Endothelial cell (in vitro differentiated cells): Measurements from ENCODE around the gene EXOC8. TPM values are rescaled to one million over a fixed set of nuclear protein-coding genes. Genes with fewer than 3 reads are reported as not detected.

Experiments
- DNase-seq: peaks from one replicate; pipeline ENCODE4 v3.0.0; 2021; ENCODE audit warnings: low spot score
- H3K27ac Mint-ChIP-seq: one replicate; pipeline ENCODE4 v1.8.0; 2021; ENCODE audit warnings: mixed read lengths, inconsistent platforms; ENCODE audit not compliant: unreplicated experiment
- H3K27me3 Mint-ChIP-seq: one replicate; pipeline ENCODE4 v1.8.0; 2021; ENCODE audit warnings: mild to moderate bottlenecking, moderate library complexity, mixed read lengths, inconsistent platforms; ENCODE audit not compliant: unreplicated experiment
- H3K36me3 Mint-ChIP-seq: one replicate; pipeline ENCODE4 v1.8.0; 2021; ENCODE audit warnings: mild to moderate bottlenecking, low read depth, mixed read lengths, inconsistent platforms; ENCODE audit not compliant: unreplicated experiment
- H3K4me1 Mint-ChIP-seq: one replicate; pipeline ENCODE4 v1.8.0; 2021; ENCODE audit warnings: mild to moderate bottlenecking, mixed read lengths, inconsistent platforms; ENCODE audit not compliant: unreplicated experiment
- H3K4me3 Mint-ChIP-seq: one replicate; pipeline ENCODE4 v1.8.0; 2021; ENCODE audit warnings: mild to moderate bottlenecking, mixed read lengths, inconsistent platforms; ENCODE audit not compliant: unreplicated experiment
- H3K9me3 Mint-ChIP-seq: one replicate; pipeline ENCODE4 v1.8.0; 2021; ENCODE audit warnings: mixed read lengths, inconsistent platforms; ENCODE audit not compliant: unreplicated experiment
- CTCF ChIP-seq: fragments of 200-600 bp; sonication (generic); IDR thresholded peaks from one replicate; pipeline ENCODE4 v1.5.0; 2021; ENCODE audit warnings: antibody characterized with exemption; ENCODE audit not compliant: unreplicated experiment
- total RNA-seq: library from RNA; stranded (reverse); fragmentation: NEBNext Ultra II Directional; extraction: Animal tissue kit (Norgen Biotek cat#: 25700); gene quantifications from one replicate; pipeline ENCODE4 v1.2.1, GENCODE V29; 2021; ENCODE audit not compliant: unreplicated experiment

Gene EXOC8
- total RNA-seq, 1 donor from 2014 or later: 11.6 TPM

- Mint-ChIP-seq H3K27me3 (peaks cover 2% of the 10 kb centered on the region), H3K4me3 (no peak overlapping the region), H3K4me1 (no peaks in the 10 kb centered on the region), H3K36me3 (no peaks in the 10 kb centered on the region), H3K27ac (no peak overlapping the region), H3K9me3 (no peaks in the 10 kb centered on the region)
- TF ChIP-seq CTCF: no peak
- DNase-seq: no peak
Observed at GRCh38 chr1:231312432-231312788, 25.2 kb downstream of the EXOC8 start.

GRCh38 chr1:231311720-231312431 lies 25.8 kb downstream of the EXOC8 start:
- H3K27me3 Mint-ChIP-seq: peaks cover 3% of the 10 kb centered on the region
- no peaks in the 10 kb centered on the region for H3K9me3 Mint-ChIP-seq
- DNase-seq: no peak
- H3K36me3 Mint-ChIP-seq: no peaks in the 10 kb centered on the region
- no peak overlapping the region for H3K4me3 Mint-ChIP-seq
- TF ChIP-seq CTCF: no peak
- H3K27ac Mint-ChIP-seq: no peak overlapping the region
- no peaks in the 10 kb centered on the region for H3K4me1 Mint-ChIP-seq

GRCh38 chr1:231310391-231310934 lies 27.2 kb downstream of the EXOC8 start:
- no peak overlapping the region for H3K4me3 Mint-ChIP-seq

GRCh38 chr1:231301990-231302389 lies 35.7 kb downstream of the EXOC8 start:
- Mint-ChIP-seq H3K4me1 (no peaks in the 10 kb centered on the region), H3K27ac (no peak overlapping the region), H3K9me3 (no peaks in the 10 kb centered on the region), H3K4me3 (no peak overlapping the region), H3K27me3 (peaks cover 5% of the 10 kb centered on the region), H3K36me3 (peaks cover 4% of the 10 kb centered on the region)
- TF ChIP-seq CTCF: no peak
- DNase-seq: no peak

More at GRCh38 chr1:231310391-231310934, 27.2 kb downstream of the EXOC8 start:
- H3K27ac Mint-ChIP-seq: no peak overlapping the region
- no peak for DNase-seq
- H3K36me3 Mint-ChIP-seq: no peaks in the 10 kb centered on the region
- no peak for TF ChIP-seq CTCF
- peaks cover 3% of the 10 kb centered on the region for H3K27me3 Mint-ChIP-seq
- H3K4me1 Mint-ChIP-seq: no peaks in the 10 kb centered on the region
- no peaks in the 10 kb centered on the region for H3K9me3 Mint-ChIP-seq

- H3K36me3 Mint-ChIP-seq: peaks cover 8% of the 10 kb centered on the region
- H3K4me1 Mint-ChIP-seq: no peaks in the 10 kb centered on the region
- no peak overlapping the region for H3K4me3 Mint-ChIP-seq
- no peak for DNase-seq
- H3K9me3 Mint-ChIP-seq: no peaks in the 10 kb centered on the region
- no peak overlapping the region for H3K27ac Mint-ChIP-seq
- peaks cover 5% of the 10 kb centered on the region for H3K27me3 Mint-ChIP-seq
- TF ChIP-seq CTCF: no peak
Observed at GRCh38 chr1:231295938-231296337, 41.7 kb downstream of the EXOC8 start.
